ENCODE data around the gene SNCB.

SNCB gene

DNA sequence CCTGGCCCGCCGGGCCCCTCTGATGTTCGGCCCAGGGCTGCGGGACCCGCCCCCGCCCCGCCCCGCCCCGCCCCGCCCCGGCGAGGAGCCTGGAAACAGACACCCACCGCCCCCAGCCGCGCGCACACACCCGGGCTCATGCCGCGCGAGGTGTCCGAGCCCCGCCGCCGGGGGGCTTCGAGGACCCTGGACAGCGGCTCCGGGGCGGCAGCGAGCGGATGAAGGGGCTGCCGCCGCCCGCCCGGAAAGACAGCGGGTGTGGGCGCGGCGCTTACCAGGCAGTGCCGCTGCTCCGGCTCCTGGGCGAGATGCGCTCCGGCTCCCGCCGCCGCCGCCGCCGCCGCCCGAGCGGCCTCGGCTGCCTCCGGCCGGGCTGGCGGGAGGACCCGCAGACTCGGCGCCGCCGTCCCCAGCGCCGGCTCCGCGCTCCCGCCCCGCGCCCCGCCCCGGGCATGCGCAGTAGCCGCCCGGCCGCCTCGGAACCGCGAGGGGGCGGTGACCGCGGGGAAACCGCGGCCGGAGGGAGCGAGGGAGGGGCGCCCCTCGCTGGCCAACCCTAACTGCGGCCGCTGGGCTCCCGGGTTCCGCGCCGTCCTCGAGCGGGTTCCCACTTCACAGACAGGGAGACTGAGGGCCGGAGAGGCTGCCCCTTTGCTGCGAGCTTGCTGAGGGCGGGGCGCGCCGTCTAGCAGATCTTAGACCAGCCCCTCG lies 20.5 kb downstream of the SNCB start, which contains the start of gene GPRIN1:
Gene GPRIN1, minus strand, starts transcription at position 433 of the 711 bp plus-strand sequence. CDS start 10,322 bp downstream, outside the sequence.
- DNase-seq (ENCODE audit: low read depth), result peak; percentile 52
- H3K4me3 ChIP-seq (replicated peaks; ENCODE audit: low read depth, low read length), result peak within 1 kb of the TSS; percentile 64
- TF ChIP-seq, protein P1, sequence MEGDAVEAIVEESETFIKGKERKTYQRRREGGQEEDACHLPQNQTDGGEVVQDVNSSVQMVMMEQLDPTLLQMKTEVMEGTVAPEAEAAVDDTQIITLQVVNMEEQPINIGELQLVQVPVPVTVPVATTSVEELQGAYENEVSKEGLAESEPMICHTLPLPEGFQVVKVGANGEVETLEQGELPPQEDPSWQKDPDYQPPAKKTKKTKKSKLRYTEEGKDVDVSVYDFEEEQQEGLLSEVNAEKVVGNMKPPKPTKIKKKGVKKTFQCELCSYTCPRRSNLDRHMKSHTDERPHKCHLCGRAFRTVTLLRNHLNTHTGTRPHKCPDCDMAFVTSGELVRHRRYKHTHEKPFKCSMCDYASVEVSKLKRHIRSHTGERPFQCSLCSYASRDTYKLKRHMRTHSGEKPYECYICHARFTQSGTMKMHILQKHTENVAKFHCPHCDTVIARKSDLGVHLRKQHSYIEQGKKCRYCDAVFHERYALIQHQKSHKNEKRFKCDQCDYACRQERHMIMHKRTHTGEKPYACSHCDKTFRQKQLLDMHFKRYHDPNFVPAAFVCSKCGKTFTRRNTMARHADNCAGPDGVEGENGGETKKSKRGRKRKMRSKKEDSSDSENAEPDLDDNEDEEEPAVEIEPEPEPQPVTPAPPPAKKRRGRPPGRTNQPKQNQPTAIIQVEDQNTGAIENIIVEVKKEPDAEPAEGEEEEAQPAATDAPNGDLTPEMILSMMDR (IDR thresholded peaks at IDR 0.05; ENCODE audit: low read length, missing control alignments), result no peak

DNA sequence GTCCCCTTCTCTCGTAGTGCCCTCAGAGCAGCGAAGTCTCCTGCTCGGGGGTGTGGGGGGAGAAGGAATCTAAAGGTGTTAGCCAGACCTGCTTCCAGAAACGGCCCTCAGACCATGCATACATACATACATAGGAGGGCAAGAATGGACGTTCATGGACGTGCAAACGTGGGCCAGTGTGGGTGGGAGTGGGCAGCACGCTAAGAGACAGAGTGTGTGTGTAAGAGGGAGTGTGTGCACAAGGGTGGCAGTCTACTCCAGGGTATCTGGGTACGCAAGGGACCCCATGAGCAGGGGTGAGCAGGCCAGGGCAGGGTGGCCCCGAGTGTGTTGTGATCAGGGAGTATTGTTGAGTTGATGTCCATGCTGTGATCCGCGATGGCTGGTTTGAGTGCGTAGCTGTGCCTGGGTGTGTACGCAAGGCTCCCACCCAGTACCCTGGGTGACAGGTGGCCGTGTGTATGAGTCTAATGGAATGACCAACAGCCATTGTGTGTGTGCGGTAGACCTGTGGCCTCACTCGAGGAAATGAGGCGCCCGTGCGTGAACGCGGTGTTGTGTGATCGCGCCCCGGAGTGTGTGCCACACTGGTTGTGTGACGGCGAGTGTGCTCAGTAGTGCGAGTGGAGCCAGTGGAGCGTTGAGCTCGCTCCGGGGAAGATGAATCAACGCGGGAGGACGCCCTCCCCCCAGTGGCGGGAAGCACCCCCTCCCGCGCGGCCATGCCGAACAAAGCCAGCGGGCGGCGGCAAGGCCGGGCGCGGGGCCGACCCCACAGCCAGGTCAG lies 21.2 kb downstream of the SNCB start:
- TF ChIP-seq, protein P1 (IDR thresholded peaks at IDR 0.05; ENCODE audit: low read length, missing control alignments), result no peak
- H3K4me3 ChIP-seq (replicated peaks; ENCODE audit: low read depth, low read length), result peak overlapping the region; percentile 50
- no peak for DNase-seq (ENCODE audit: low read depth)

DNA sequence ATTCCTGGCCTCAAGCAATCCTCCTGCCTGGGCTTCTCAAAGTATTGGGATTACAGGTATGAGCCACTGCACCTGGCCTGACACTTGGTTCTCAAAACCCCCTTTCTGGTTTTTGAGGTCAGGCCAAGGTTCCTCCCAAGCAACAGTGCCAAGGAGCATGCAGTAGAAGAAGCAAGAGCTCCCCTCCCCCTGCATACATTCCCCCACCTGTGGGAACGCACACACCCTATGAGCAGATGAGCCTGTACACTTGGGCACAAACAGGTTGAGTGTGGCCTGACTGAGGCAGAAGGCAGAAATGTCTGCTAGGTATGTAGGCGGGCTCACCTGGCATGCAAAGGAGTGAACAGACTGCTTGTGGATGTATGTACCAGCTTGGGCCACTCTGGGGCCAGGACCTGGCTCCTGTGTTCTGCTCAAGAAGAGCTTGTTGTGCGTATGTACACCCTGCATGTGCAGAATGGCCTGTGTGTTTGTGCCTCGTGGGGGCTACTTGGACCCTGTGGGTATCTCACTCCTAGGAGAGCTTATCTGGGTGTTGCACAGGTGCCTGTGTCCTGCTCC lies 22.1 kb downstream of the SNCB start:
- TF ChIP-seq, protein P1 (IDR thresholded peaks at IDR 0.05; ENCODE audit: low read length, missing control alignments), result no peak
- DNase-seq (ENCODE audit: low read depth), result no peak
- H3K4me3 ChIP-seq (replicated peaks; ENCODE audit: low read depth, low read length), result no peak overlapping the region

DNA sequence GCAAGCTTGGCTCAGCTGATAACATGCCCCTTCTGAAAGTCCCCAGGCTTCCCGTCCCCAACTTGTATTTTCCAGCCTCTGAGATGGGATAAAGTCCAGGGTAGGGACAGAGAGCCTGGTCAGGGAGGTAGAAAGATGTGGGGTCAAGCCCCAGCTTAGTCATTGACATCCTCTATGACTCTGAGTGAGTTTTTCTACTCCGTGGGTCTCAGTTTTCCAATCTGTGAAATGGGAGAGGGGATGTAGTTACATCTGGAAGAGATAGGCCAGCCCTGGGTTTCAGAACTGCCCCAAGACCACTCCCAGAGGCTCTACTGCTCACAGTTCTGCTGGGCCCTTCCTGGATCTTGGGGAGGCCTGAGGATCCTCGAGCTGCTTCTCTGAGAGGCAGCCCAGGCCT lies 23.5 kb downstream of the SNCB start:
- TF ChIP-seq, protein P1 (IDR thresholded peaks at IDR 0.05; ENCODE audit: low read length, missing control alignments), result no peak
- H3K4me3 ChIP-seq (replicated peaks; ENCODE audit: low read depth, low read length), result no peak overlapping the region
- DNase-seq (ENCODE audit: low read depth), result no peak

DNA sequence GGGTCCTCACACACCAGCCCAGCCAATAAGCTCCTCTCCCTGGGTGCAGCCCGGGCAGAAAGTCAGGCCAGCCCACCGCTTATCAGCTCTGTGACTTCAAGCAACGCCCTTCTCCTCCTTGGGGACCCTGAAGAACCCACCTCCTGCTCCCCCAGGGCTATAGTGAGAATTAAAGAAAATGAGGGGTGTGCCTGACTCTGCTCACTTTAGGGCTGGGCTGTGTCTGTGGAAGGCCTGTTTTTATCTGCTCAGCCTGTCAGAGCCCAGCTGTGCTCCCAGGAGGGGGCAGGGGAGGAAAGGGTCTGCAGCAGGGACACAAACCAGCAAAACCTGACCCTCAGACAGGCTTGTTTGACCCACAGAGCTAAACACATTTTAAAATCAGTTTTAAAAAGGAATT lies 24.3 kb downstream of the SNCB start:
- no peak for DNase-seq (ENCODE audit: low read depth)
- TF ChIP-seq, protein P1 (IDR thresholded peaks at IDR 0.05; ENCODE audit: low read length, missing control alignments), result no peak
- no peak overlapping the region for H3K4me3 ChIP-seq (replicated peaks; ENCODE audit: low read depth, low read length)

DNA sequence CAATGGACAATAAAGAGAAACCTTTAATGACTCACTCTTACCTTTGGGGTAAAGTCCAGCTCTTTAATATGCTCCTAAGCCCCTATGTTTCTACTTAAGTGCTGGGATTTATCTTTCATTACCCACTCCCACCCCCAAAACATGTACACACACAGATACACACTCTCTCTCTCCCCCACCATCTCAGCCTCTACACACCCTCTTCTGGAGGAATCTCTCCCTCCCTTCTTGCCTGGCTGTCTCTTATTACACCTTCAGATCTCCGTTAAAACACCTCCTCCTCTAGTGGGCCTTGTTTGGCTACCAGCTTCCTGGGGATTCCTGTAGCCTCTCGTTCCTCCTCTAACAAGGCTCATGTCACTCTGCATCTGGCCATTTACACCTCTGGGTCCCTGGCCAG lies 27.2 kb downstream of the SNCB start:
- TF ChIP-seq, protein P1 (IDR thresholded peaks at IDR 0.05; ENCODE audit: low read length, missing control alignments), result no peak
- H3K4me3 ChIP-seq (replicated peaks; ENCODE audit: low read depth, low read length), result no peak overlapping the region
- no peak for DNase-seq (ENCODE audit: low read depth)

All from fibroblast of pulmonary artery (primary cell).